CD14-positive monocyte (primary cell): Measurements from ENCODE around the gene TGFB2. TPM values are rescaled to one million over a fixed set of nuclear protein-coding genes. Genes with fewer than 3 reads are reported as not detected.

ENCODE experiments used
- DNase-seq, 3 donors: peaks; one replicate each; pipeline ENCODE4 v3.0.0-alpha.2; 2011 to 2022
- H2AFZ ChIP-seq: 2 replicates; pipeline ENCODE4 v1.6.0; 2012; ENCODE audit warnings: mild to moderate bottlenecking, low read depth, low read length, inconsistent platforms; ENCODE audit not compliant: insufficient read depth, poor library complexity, severe bottlenecking
- H3K27ac ChIP-seq, 2 donors: 1 replicate in 1 of 2; 2 replicates in 1 of 2; pipeline ENCODE4 v1.5.1; 2012 to 2013; ENCODE audit warnings: low read length in 2 of 2, control low read depth in 1 of 2, inconsistent platforms in 1 of 2, low read depth in 1 of 2, mild to moderate bottlenecking in 1 of 2
- H3K27me3 ChIP-seq, 2 donors: one replicate each; pipeline versions ENCODE4 v1.6.0 to v1.6.1; 2011 to 2013; ENCODE audit warnings: low read length in 2 of 2; ENCODE audit not compliant: control insufficient read depth in 2 of 2, insufficient read depth in 2 of 2
- H3K36me3 ChIP-seq, 2 donors: replicated peaks in 1 of 2; 1 replicate in 1 of 2; 2 replicates in 1 of 2; pipeline versions ENCODE4 v1.5.1 to v1.6.1; 2012 to 2013; ENCODE audit warnings: low read length in 2 of 2, control low read depth in 1 of 2, inconsistent platforms in 1 of 2, mild to moderate bottlenecking in 1 of 2; ENCODE audit not compliant: insufficient read depth in 2 of 2, control insufficient read depth in 1 of 2
- H3K4me1 ChIP-seq, 2 donors: 1 replicate in 1 of 2; 2 replicates in 1 of 2; pipeline versions ENCODE4 v1.5.1 to v1.6.1; 2012 to 2013; ENCODE audit warnings: low read length in 2 of 2, control low read depth in 1 of 2, inconsistent platforms in 1 of 2, mild to moderate bottlenecking in 1 of 2, moderate library complexity in 1 of 2; ENCODE audit not compliant: insufficient read depth in 2 of 2, control insufficient read depth in 1 of 2
- H3K4me2 ChIP-seq: replicated peaks from 2 replicates; pipeline ENCODE3; 2012; ENCODE audit warnings: low read length, moderate library complexity, mild to moderate bottlenecking; ENCODE audit not compliant: poor library complexity, severe bottlenecking; ENCODE audit errors: extremely low read depth
- H3K4me3 ChIP-seq, 3 experiments: fragments of 200-600 bp in 1 of 3; sonication (generic) in 1 of 3; replicated peaks in 1 of 3; 1 replicate in 2 of 3; 2 replicates in 1 of 3; pipeline ENCODE4 v1.5.1; 2011 to 2013; ENCODE audit warnings: low read length in 3 of 3, mild to moderate bottlenecking in 3 of 3, control low read depth in 2 of 3, low read depth in 2 of 3, inconsistent platforms in 1 of 3, moderate library complexity in 1 of 3
- H3K79me2 ChIP-seq: 2 replicates; pipeline ENCODE4 v1.6.0; 2012; ENCODE audit warnings: mild to moderate bottlenecking, control low read depth, inconsistent platforms, low read length, moderate library complexity; ENCODE audit not compliant: insufficient read depth
- H3K9ac ChIP-seq: 2 replicates; pipeline ENCODE4 v1.6.0; 2017; ENCODE audit warnings: low read length, mild to moderate bottlenecking; ENCODE audit not compliant: insufficient read depth, poor library complexity, severe bottlenecking
- H3K9me3 ChIP-seq, 2 donors: replicated peaks in 1 of 2; 1 replicate in 1 of 2; 2 replicates in 1 of 2; pipeline versions ENCODE4 v1.5.1 to v1.6.1; 2012 to 2013; ENCODE audit warnings: low read length in 2 of 2, control low read depth in 1 of 2; ENCODE audit not compliant: control insufficient read depth in 1 of 2, insufficient read depth in 1 of 2
- H4K20me1 ChIP-seq: 2 replicates; pipeline ENCODE4 v1.6.0; 2012; ENCODE audit warnings: mild to moderate bottlenecking, low read length, control low read depth, moderate library complexity; ENCODE audit not compliant: insufficient read depth
- H3K27ac Mint-ChIP-seq, 7 donors: one replicate each; pipeline ENCODE4 v1.8.0; 2020; ENCODE audit warnings: mild to moderate bottlenecking in 7 of 7, mixed read lengths in 7 of 7, moderate library complexity in 6 of 7, inconsistent platforms in 2 of 7
- H3K27me3 Mint-ChIP-seq, 3 donors: one replicate each; pipeline ENCODE4 v1.8.0; 2021 to 2022; ENCODE audit warnings: low read depth in 3 of 3, mild to moderate bottlenecking in 3 of 3, mixed read lengths in 3 of 3, moderate library complexity in 3 of 3, inconsistent platforms in 1 of 3
- H3K36me3 Mint-ChIP-seq, 2 donors: one replicate each; pipeline ENCODE4 v1.8.0; 2020; ENCODE audit warnings: mixed read lengths in 2 of 2, inconsistent platforms in 1 of 2, mild to moderate bottlenecking in 1 of 2
- H3K4me1 Mint-ChIP-seq: one replicate; pipeline ENCODE4 v1.8.0; 2020; ENCODE audit warnings: mild to moderate bottlenecking, mixed read lengths
- H3K4me3 Mint-ChIP-seq, 2 donors: one replicate each; pipeline ENCODE4 v1.8.0; 2020; ENCODE audit warnings: mild to moderate bottlenecking in 2 of 2, mixed read lengths in 2 of 2, moderate library complexity in 1 of 2
- H3K9me3 Mint-ChIP-seq, 7 donors: one replicate each; pipeline ENCODE4 v1.8.0; 2020 to 2022; ENCODE audit warnings: mixed read lengths in 7 of 7, mild to moderate bottlenecking in 6 of 7, moderate library complexity in 6 of 7, inconsistent platforms in 2 of 7
- WGBS: methylation state at CpG from one replicate; pipeline ENCODE4 v1.1.5; 2013; ENCODE audit warnings: missing lambda C conversion rate; ENCODE audit not compliant: insufficient coverage; 5-methylcytosine and 5-hydroxymethylcytosine counted together
- intact Hi-C, 2 donors: fragments of 100-400 bp; cut with micrococcal nuclease; formaldehyde crosslinking; loops; one replicate each; pipeline versions ENCODE4 v1.15.0 to v1.15.1; 2023
- polyA plus RNA-seq, 3 donors: library from polyadenylated mRNA; depleted of rRNA in 1 of 3; unstranded in 2 of 3; stranded (reverse) in 1 of 3; fragments of 300-500 nt in 2 of 3; fragments of >200 nt in 1 of 3; fragmentation: Illumina TruSeq in 2 of 3; gene quantifications; 1 replicate in 2 of 3; 2 replicates in 1 of 3; pipeline ENCODE4 v1.2.3, GENCODE V29; 2012 to 2021
- TF ChIP-seq, protein P1 (sequence below): fragments of 200-600 bp; IDR thresholded peaks from one replicate; pipeline ENCODE4 v1.8.0; 2022; ENCODE audit warnings: antibody characterized with exemption, mild to moderate bottlenecking

The TGFB2 gene
- polyA plus RNA-seq, 3 donors = 0.01 TPM; not detected in 2

DNA sequence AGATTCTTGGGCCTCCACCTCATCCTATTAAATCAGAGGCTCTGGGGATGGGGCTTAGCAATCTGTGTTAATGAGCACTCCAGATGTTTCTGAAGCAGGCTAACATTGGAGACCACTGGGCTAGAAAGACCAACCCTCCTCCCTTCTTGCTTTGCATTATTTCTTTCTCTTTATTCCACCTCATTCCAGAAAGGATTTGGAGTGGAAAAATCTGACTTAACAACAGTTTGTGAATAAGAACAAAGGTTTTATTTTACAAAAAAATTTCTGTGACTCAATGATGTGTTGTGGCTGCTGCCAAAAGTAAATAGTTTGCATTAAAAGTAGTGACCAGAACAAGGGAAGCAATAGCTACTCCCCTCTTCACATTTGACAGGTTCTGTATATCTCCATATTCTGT is 79.4 kb downstream of the TGFB2 start:
- H3K4me1 ChIP-seq = no peaks in the 10 kb centered on the region
- H3K36me3 Mint-ChIP-seq = no peaks in the 10 kb centered on the region
- H3K4me1 Mint-ChIP-seq = no peaks in the 10 kb centered on the region

DNA sequence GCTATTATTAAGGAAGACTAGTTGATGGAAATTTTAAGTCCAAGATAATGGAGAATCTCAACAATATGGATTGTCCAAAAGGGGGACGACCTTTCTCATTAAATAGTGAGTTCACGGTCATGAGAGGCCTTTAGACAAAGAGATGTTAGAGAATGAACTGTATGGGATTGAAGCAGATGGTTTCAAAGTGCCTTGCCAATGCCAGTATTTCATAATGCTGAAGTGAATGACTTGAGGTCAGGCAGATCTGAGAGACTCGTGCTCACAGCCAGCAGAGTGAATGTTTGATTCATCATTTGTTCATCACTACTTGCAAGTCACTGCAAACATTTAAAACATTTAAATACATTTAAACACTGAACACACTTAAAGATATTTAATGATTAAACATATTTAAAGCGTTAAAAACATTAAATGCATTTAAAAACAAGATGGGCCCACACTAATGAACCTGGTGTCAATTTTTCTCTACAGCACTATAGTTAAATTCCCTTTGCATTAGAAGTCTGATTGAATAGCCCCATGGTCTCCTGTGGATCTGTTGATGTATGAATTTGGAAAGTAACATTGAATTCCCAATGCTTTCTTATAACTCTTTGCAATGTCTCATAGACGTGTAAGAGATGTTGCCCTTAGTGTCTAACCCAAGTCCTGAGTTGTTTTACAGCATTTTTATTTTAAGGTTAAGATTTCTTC is 80.7 kb downstream of the TGFB2 start:
- Histone ChIP-seq H4K20me1 (no peaks in the 10 kb centered on the region), H3K27ac (no peak overlapping the region), H3K9me3 (no peaks in the 10 kb centered on the region), H3K4me1 (no peaks in the 10 kb centered on the region), H3K9ac (no peak overlapping the region), H2AFZ (no peak overlapping the region), H3K36me3 (no peaks in the 10 kb centered on the region), H3K79me2 (no peaks in the 10 kb centered on the region), H3K4me2 (no peak overlapping the region), H3K27me3 (no peaks in the 10 kb centered on the region), H3K4me3 (no peak overlapping the region)
- Mint-ChIP-seq H3K36me3 (no peaks in the 10 kb centered on the region), H3K4me1 (no peaks in the 10 kb centered on the region), H3K27me3 (peaks cover 2 to 5% (median 3%) of the 10 kb centered on the region in 3 donors), H3K27ac (no peak overlapping the region), H3K4me3 (peak overlapping the region in 1 of 2 donors; percentile 16), H3K9me3 (peaks cover 0 to 3% (median 0%) of the 10 kb centered on the region in 7 donors)
- intact Hi-C loops = no loop called here
- 100% methylated on average over 1 of the region's 5 CpGs for WGBS
- TF ChIP-seq, protein P1, sequence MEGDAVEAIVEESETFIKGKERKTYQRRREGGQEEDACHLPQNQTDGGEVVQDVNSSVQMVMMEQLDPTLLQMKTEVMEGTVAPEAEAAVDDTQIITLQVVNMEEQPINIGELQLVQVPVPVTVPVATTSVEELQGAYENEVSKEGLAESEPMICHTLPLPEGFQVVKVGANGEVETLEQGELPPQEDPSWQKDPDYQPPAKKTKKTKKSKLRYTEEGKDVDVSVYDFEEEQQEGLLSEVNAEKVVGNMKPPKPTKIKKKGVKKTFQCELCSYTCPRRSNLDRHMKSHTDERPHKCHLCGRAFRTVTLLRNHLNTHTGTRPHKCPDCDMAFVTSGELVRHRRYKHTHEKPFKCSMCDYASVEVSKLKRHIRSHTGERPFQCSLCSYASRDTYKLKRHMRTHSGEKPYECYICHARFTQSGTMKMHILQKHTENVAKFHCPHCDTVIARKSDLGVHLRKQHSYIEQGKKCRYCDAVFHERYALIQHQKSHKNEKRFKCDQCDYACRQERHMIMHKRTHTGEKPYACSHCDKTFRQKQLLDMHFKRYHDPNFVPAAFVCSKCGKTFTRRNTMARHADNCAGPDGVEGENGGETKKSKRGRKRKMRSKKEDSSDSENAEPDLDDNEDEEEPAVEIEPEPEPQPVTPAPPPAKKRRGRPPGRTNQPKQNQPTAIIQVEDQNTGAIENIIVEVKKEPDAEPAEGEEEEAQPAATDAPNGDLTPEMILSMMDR = no peak
- DNase-seq = no peak

More for the DNA sequence above, 79.4 kb downstream of the TGFB2 start:
- Mint-ChIP-seq H3K27ac (no peak overlapping the region), H3K9me3 (peaks cover 0 to 3% (median 0%) of the 10 kb centered on the region in 7 donors), H3K4me3 (no peak overlapping the region), H3K27me3 (peaks cover 2 to 5% (median 3%) of the 10 kb centered on the region in 3 donors)
- Histone ChIP-seq H3K79me2 (no peaks in the 10 kb centered on the region), H3K4me2 (no peak overlapping the region), H3K9me3 (no peaks in the 10 kb centered on the region), H3K27ac (no peak overlapping the region), H3K36me3 (no peaks in the 10 kb centered on the region), H3K27me3 (no peaks in the 10 kb centered on the region), H4K20me1 (no peaks in the 10 kb centered on the region), H3K4me3 (no peak overlapping the region), H3K9ac (no peak overlapping the region), H2AFZ (no peak overlapping the region)
- DNase-seq = no peak
- TF ChIP-seq, protein P1 = no peak
- intact Hi-C loops = no loop called here
